ENCODE measurements around the gene SLC28A1.

The SLC28A1 gene

DNA sequence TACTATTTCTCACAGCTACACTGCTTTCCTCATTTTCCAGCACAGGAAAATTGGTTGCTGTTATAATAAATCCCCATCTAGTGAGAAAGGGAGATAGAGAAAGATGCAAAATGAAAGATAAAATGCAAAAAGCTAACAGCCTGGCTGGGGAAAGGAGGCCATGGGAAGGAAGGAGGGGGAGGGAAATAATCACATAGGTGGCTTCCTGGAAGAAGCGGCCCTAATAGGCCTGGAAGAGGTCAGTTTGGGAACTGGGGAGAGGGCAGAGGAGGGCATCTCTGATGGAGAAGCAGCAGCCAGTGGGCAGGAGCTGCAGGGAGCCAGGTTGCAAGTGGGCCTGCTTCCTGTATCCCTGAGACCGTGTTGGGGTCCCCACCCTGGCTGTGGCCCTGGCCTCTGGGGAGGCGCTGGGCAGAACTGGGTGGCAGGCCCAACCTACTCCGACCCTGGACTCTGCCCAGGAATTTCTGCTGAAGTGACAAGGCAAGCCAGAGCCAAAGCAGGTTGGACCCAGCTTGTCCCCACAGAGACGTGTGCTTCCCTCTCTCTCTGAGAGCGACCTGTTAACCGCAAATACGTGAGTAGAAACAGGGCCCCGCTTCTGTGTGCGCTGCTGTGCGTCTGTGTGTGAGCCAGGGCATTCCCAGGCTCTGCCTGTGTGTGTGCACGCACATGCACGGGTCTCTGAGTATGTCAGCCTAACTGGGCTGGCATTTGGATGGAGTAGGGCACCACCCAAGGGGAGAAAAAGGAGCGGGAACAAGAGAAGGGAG, 1.9 kb downstream of the SLC28A1 start:
- DNase-seq: no peak

DNA sequence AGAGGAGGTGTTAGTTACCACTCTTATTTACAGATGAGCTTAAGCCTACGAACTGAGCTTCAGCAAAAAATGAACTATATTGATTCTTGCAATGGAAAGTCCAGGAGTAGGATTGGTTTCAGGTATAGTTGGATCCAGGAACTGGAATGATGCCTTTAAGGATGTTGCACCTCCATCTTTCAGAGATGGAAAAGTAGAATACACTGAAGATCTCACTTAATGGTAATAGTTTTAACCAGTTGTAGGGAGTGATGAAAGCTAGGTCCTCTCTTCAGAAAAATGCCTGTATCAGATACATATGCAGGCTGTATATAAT, 2.5 kb downstream of the SLC28A1 start:
- DNase-seq: no peak

DNA sequence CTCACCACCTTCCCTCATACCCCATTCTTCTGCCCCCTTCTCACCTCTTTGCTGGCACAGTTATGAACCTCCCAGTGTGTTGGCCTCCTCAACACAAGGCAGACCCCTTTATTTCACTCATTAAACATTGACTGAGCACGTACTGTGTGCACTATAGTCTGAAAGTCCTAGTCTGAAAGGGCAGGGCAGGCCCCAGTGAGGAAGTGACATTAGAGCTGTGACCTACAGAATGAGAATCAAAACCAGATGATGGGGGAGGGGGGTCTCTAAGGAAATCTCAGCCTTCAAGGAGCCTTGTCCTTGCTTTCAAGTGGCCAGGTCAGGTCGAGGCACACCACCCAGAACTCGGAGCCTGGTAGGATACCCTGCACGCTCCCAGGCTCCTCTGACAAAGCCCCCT, 3.5 kb downstream of the SLC28A1 start:
- no peak for DNase-seq

DNA sequence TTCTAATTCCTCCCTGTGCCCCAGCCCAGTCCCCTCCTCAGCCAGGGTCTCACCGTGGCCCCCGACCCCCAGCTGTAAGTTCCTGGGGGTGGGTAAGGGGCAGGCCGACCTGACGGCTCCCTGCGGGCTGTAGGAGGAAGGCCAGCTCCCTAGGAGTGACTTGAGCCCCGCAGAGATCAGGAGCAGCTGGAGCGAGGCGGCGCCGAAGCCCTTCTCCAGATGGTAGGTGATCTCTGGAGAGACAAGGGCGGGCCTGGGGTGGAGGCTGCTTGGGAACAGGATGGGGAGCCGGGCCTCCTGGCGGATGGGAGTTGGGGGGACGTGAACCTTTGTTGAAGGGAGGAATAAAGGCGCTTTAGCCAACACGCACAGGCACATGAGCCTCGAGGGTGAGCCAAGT, 4.2 kb downstream of the SLC28A1 start:
- no peak for DNase-seq

DNA sequence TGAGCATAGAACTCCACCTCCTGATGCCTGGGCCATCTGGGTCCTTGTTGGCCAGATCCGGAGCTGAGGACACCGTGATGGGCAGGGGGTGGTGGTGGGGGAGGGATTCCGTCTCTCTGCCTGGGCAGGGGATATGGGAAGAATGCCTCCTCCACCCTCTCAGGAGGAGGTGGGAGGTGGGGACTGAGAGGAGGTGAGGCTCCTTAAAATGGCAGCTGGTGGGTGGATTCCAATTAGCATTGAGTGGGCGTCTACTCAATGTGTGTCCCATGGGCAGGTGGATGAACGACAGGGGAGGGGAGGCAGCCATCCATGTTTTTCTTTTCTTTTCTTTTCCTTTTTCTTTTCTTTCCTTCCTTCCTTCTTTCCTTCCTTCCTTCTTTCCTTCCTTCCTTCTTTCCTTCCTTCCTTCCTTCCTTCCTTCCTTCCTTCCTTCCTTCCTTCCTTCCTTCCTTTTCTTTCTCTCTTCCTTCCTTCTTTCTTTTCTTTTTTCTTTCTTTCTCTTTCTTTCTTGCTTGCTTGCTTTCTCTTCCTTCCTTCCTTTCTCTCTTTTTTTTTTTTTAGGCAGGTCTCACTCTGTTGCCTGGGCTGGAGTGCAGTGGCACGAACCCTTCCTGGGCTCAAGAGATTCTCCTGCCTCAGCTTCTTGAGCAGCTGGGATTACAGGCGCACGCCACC, 5.0 kb downstream of the SLC28A1 start:
- no peak for DNase-seq

DNA sequence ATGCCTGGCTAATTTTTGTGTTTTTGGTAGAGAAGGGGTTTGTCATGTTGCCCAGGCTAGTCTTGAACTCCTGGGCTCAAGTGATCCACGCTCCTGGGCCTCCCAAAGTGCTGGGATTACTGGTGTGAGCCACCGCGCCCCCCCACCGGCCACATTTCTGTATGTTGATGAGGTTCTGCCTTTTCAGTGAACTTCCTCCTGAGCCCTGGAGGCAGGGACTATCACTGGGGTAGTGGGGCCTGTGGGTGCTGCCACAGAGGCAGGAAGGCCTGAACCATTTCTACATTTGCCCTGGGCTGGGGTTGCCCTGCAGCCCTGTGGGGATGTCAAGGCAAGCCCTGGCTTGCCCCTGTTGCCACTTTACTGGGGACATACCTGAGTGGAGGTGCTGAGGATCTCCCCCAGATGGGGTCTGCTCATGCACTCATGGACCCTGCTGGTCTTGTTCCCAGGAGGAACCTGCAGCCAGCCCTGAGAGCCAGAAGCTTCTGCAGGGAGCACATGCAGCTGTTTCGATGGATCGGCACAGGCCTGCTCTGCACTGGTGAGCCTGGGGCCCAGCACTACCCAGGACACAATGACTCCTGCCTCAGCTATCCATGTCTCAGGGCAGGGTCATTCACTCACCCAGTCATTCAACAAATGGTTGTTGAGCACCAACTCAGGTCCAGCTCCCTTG, 5.7 kb downstream of the SLC28A1 start:
- DNase-seq: no peak

DNA sequence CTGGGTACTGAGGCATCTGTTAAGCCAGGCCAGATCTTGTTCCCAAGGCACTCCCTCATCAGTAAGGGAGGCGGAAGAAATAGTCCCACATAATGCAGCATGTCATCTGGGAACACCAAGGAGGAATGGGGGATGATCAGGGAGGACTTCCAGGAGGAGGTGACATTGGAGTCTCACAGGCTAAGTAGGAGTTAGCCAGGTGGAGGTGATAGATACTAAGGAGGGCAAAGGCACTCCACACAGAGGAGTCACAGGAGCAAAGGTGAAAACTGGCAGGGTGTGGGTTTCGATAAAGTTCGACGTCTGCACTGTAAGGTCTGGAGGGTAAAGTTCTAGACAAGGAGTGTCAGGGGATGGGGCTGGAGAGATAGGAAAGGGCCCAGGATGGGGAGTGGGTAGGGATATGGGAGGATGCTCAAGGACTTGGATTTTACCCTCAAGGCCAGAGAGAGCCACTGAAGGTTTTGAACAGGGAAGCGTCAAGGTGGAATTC, 6.3 kb downstream of the SLC28A1 start:
- DNase-seq: no peak

DNA sequence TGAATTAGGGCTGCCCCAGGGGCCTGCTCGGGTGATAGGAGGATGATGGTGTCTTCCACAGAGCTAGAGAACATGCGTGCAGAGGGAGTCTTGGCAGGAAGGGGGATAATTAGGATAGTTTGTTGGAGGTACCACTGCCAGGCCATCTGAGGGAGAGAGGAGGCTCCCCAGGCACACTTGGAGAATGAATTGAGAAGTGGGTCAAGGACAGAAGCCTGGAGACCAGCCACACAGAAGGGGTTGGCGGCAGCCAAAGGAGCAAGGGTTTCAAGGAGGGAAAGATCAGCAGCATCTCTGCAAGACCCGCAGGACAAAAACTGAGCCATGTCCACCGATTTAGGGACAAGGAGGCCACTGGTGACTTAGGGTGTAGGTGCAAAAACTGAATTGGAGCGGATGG, 6.9 kb downstream of the SLC28A1 start:
- DNase-seq: no peak

DNA sequence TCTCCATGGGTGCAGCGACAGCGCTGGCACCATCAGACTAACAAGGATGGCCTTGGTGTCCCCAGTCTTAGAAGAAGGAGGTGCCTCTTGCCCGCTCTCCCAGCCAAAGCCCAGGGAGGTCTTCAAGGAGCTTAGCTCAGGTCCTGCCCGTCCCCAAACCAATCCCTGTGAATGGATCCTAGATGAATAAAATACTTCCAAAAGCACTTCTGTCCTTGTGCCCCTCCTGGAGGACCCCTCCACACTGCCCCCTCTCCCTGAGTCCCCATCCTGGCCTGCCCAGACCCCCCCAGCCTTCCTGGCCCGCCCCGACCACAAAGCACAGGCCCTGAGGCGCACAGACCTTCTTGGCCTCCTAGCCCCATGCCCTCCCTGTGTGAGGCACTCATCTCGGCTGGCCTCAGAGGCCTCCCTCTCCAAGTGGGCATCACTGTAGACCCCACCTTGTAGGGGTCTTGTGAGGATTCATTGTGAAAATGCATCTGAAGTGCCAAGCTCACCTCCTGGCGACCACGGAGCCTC, 8.4 kb downstream of the SLC28A1 start:
- DNase-seq: no peak

DNA sequence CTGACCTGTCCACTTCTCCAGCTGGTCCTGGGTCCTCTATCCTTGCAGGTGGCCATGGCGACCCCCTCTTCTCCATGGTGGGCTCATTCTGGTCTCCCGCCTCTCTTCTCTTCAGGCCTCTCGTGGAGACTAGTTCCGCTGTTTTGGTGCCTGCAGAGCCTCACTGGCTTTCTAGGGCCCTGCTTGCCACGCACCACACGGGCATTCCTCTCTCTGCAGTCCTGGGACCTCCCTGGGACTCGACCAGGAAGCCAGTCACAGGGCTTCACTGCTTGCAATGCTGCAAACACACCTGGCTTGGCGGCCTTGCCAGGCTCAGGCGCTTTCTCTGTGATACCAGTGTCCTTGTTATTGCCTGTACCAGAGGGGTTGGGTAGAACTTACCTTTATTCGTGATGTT, 9.1 kb downstream of the SLC28A1 start:
- no peak for DNase-seq

DNA sequence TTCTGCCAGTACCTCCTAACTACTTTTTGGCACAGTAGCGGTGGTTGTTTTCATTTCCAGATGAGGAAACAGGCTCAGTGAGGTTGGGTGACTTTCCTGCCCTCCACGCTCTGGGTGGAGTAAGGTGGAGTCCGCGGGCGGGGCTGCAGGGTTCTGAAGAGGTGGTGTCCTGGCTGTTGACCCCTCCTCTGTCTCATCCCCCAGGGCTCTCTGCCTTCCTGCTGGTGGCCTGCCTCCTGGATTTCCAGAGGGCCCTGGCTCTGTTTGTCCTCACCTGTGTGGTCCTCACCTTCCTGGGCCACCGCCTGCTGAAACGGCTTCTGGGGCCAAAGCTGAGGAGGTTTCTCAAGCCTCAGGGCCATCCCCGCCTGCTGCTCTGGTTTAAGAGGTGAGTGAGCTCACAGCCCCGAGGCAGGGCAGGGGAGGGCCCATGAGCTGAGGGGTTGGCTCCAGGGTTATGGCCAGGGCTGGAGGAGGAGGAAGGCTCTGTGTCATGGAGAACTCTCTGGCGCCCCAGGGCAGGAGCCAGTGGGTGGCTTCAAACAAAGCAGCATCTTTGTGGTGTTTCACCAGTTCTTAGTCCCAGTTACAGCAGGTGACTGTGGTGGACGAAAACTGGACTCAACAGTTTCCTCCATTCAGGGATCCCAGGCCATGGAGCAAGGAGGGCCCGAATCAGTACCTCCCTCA, 10.4 kb downstream of the SLC28A1 start:
- DNase-seq: no peak

DNA sequence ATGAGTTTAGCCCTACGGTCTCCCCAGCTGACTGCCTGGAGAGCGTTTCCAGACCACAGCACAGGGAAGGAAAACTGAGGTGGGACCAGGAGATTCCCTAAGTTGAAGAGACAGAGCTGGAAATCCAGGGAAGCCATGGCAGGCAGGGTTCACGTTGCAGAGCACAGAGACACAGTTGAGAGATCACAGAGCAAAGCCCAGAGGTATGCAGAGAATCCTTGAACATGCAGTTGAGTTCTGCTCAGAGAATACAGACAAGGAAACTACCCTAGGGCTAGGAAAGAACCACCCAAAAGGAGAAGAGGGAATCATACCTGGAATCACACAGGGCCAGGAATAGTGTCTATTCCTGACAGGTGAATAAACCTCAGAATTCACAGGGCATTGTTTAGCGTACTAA, 14.3 kb downstream of the SLC28A1 start:
- no peak for DNase-seq

DNA sequence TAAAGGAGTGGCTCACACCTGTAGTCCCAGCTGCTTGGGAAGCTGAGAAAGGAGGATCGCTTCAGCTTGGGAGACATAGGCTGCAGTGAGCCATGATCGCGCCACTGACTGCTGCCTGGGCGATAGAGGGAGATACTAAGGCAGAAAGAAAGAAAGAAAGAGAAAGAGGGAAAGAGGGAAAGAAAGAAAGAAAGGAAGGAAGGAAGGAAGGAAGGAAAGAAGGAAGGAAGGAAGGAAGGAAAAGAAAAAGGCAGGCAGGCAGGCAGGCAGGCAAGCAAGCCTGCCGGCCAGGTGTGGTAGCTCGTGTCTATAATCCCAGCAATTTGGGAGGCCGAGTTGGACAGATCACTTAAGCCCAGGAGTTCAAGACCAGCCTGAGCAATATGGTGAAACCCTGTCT, 15.3 kb downstream of the SLC28A1 start:
- no peak for DNase-seq

DNA sequence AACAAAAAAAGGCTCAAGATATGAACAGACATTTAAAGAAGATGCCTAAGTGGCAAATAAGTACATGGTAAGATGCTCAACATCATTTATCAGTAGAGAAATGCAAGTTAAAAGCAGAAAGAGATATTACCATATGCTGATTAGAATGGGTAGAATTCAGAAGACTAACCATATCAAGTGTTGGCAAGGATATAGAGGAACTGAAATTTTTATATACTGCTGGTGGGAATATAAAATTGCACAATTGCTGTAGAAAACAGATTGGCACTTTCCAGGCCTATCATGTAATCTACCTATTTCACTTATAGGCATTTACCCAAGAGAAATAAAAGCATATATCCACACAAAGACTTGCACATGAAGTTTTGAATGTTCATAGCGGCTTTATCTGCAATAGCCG, 17.1 kb downstream of the SLC28A1 start:
- no peak for DNase-seq

DNA sequence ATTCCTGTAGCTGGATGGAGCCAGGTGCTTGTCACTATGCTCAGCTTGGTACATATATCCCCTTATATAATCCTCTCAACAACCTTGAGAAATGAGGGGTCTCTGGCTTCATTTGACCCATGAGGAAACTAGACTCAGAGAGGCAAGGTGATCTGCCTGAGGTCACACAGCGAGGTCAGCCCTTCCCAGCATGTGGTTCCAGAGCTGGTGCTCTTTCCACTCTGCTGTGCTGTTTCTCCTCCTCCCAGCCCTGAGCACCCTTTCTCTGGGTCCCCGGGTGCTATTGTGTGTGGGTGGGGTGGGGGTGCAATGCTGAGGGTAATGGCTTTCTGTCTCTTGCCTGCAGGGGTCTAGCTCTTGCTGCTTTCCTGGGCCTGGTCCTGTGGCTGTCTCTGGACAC, 19.3 kb downstream of the SLC28A1 start:
- no peak for DNase-seq

DNA sequence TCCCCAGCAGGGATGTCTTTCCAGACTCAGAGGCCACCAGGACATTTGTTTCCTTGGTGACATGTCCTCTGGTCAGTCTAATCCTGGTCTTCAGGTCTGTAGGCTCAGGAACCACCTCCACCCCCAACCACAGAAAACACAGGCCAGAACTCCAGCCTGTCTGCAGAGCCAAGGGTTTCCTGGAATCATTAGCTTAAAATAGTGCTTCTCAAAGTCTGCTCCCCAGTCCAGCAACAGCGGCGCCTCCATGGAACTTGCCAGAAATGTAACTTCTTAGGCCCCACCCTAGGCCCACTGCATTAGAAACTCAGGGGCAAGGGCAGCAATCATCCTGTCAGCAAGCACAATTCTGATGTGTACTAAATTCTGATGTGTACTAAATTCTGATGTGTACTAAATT, 20.0 kb downstream of the SLC28A1 start:
- no peak for DNase-seq

DNA sequence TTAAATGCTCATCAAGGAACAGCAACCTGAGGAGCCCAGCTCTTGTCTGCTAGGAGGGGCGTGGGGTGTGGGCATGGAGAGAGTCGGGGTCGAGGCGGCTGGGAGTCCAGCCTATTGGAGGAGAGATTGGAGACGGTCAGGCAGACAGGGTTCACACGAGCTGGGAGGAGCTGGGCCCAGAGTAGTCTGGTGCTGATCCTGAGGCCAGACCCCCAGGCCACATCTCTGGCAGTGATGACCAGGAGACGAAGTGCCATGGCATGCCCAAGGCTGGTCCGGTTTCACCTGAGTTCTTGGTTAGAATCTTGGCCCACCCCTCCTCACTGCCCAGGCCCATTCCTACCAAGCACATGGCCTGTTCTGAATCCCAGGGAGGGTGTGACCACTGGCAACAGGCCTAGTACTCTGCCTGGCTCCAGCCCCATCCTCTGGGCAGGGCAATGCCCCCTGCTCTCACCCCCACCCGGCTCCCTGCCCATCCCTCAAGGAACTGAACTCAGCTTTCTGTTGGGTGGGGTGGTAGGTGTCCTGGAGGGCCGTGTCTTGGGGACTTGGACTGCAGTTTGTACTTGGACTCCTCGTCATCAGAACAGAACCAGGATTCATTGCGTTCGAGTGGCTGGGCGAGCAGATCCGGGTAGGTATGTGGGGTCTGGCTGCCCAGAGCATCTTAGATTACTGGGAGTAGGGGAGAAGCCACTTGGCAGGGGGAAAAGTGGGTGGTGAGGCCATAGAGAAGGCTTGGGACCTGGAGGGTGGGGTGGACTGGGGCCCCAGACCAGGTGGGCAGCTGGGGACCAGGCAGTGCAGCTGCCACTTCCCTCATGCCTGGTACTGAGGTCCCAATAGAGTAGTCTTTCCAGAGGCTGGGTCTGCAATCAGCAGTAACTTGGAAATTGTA, 20.8 kb downstream of the SLC28A1 start:
- no peak for DNase-seq

DNA sequence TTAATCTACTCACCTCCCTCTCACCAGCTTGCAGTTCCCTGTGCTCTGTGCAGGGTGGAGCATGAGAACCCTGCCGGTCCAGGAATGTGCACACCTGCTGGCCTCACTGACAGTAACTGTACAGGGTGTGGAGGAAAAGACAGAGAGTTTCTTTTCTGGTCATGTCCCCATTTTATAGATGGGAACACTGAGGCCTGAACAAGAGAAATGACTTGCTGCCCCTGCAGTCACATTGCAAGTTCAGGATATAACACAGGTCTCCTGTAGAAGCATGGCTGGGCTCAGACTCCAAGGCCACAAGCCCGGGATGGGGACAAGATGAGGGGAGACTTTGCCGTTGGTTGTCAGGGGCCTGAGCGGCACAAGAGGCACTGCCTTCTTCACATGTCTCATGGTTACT, 23.3 kb downstream of the SLC28A1 start:
- DNase-seq: no peak

DNA sequence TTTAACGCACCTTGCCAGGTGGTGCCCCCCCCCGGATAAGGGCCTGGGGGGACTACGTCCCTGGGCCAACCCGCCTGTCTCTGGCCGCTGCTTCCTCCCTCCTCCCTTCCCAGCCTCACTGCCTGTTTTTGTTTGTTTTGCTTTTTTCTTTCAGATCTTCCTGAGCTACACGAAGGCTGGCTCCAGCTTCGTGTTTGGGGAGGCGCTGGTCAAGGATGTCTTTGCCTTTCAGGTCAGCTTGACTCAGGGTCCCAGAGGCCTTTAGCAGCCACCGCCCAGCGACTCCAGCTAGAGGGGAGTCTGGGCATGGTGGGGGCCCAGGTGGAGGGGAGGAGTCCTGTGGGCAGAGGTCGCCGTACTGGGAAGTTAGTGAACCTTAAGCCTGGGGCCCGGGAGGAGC, 24.1 kb downstream of the SLC28A1 start:
- DNase-seq: no peak

DNA sequence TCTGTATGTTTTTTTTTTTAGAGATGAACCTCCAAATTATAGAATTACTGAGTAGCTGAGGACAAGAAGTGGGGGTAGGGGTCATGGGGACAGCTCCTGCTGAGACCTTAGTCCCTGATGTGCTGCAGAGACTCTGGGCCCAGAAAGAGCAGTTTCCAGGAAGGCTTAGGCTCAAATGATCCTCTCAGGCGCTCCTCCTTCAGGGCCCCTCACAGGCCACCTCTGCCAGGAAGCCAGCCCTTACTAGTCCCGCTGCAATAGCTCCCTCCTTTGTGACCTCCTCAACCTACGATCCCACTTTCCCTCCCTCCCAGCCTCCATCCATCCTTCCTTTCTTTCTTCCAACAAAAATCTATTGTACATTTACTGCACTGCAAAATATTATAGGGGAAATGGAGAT, 24.6 kb downstream of the SLC28A1 start:
- peak in 1 of 2 experiments; percentile 21 for DNase-seq

DNA sequence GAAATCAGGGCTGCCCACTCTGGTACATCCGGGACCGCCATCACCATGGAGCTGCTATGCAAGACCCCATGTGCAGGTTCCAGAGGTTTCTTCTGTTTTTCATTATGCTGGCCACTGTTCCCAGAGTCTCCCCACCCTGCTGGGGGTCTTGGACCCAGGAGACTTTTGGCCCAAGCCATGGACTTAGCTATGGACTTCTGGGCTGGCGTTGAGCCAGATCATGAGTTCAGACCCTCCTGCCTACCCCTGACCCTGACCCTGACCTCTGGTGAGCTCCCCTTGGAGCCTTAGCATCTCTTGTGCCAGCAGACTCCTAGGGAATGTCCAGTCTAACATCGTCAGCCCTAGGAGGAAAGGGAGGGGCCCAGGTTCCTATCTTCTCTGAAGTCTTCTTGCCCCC, 25.3 kb downstream of the SLC28A1 start:
- DNase-seq: no peak

DNA sequence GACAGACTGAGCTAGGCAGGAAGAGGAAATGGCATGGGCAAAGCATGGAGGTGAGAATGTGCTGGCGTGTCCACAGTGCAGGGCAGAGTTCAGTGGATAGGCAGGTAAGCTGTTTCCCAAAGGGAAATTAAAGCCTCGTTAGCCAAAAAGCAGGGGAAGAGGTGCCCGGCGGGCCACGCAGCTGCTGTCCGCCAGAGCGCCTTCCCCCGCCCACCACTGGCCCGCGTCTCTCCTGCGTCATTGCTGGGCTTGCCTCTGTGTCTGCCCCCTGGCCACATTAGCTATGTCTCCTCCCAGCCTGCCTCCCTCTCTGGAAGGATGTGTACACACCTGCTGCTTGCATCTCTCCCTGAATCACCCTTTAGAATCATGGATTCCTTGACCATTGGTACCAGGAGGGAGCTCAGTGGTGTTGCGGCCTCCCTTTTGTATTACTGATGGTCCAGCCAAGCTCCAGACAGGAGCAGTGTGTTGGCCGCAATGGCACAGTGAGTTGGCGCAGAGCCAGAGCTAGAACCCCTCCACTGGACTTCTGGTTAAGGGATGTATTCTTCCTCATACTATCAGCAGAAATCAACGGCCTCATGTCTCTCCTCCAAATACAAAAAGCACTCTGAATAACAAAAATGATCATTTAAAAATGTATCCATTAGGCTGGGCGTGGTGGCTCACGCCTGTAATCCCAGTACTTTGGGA, 26.6 kb downstream of the SLC28A1 start:
- DNase-seq: peak; percentile 84 to 95

Data from SHP77 (cell line).